Subcutaneous abdominal adipose tissue (tissue), 5 donors: Measurements from ENCODE around the gene ST3GAL5.

Experiments
- H3K27ac ChIP-seq: one replicate; pipeline ENCODE4 v1.7.0; 2013; ENCODE audit warnings: low read depth, mild to moderate bottlenecking, inconsistent platforms, low read length, moderate library complexity
- H3K27me3 ChIP-seq, 5 donors: one replicate each; pipeline ENCODE4 v1.7.0; 2013; ENCODE audit warnings: low read length in 5 of 5, inconsistent platforms in 1 of 5; ENCODE audit not compliant: control insufficient read depth in 5 of 5, insufficient read depth in 4 of 5
- H3K36me3 ChIP-seq, 5 donors: one replicate each; pipeline ENCODE4 v1.7.0; 2013; ENCODE audit warnings: low read length in 5 of 5; ENCODE audit not compliant: control insufficient read depth in 5 of 5, insufficient read depth in 5 of 5
- H3K4me1 ChIP-seq, 5 donors: one replicate each; pipeline ENCODE4 v1.7.0; 2013; ENCODE audit warnings: low read length in 5 of 5, mild to moderate bottlenecking in 3 of 5, moderate library complexity in 1 of 5; ENCODE audit not compliant: control insufficient read depth in 5 of 5, insufficient read depth in 5 of 5
- H3K4me3 ChIP-seq, 5 donors: one replicate each; pipeline ENCODE4 v1.7.0; 2013; ENCODE audit warnings: low read length in 5 of 5, low read depth in 1 of 5
- H3K9ac ChIP-seq, 5 donors: one replicate each; pipeline ENCODE4 v1.7.0; 2013; ENCODE audit warnings: low read length in 5 of 5, mild to moderate bottlenecking in 4 of 5, moderate library complexity in 3 of 5
- H3K9me3 ChIP-seq, 5 donors: one replicate each; pipeline ENCODE4 v1.7.0; 2013; ENCODE audit warnings: low read length in 5 of 5; ENCODE audit not compliant: control insufficient read depth in 5 of 5
- donor health status: healthy.
- donor health status: healthy.
- donor health status: healthy.
- donor health status: healthy.
- donor health status: healthy.

ST3GAL5 gene

GRCh38 chr2:85794491-85795121 is 94.2 kb downstream of the ST3GAL5 start:
- no peak overlapping the region for H3K4me3 ChIP-seq
- H3K36me3 ChIP-seq: peaks cover 0 to 12% (median 3%) of the 10 kb centered on the region in 5 donors
- no peaks in the 10 kb centered on the region for H3K27me3 ChIP-seq
- no peak overlapping the region for H3K9ac ChIP-seq
- peaks cover 17 to 80% (median 61%) of the 10 kb centered on the region in 5 donors for H3K4me1 ChIP-seq
- no peak overlapping the region for H3K27ac ChIP-seq
- no peaks in the 10 kb centered on the region for H3K9me3 ChIP-seq

GRCh38 chr2:85794038-85794441 is 94.8 kb downstream of the ST3GAL5 start:
- Histone ChIP-seq H3K9me3 (no peaks in the 10 kb centered on the region), H3K27me3 (no peaks in the 10 kb centered on the region), H3K36me3 (peaks cover 0 to 15% (median 5%) of the 10 kb centered on the region in 5 donors), H3K4me1 (peaks cover 17 to 84% (median 61%) of the 10 kb centered on the region in 5 donors), H3K9ac (no peak overlapping the region), H3K4me3 (no peak overlapping the region), H3K27ac (no peak overlapping the region)

- no peaks in the 10 kb centered on the region for H3K27me3 ChIP-seq
- H3K4me1 ChIP-seq: peaks cover 17 to 86% (median 61%) of the 10 kb centered on the region in 5 donors
- no peak overlapping the region for H3K9ac ChIP-seq
- peaks cover 0 to 20% (median 8%) of the 10 kb centered on the region in 5 donors for H3K36me3 ChIP-seq
- H3K4me3 ChIP-seq: no peak overlapping the region
- no peaks in the 10 kb centered on the region for H3K9me3 ChIP-seq
- peak overlapping the region; percentile 70 for H3K27ac ChIP-seq
Observed at GRCh38 chr2:85793584-85793983, 95.2 kb downstream of the ST3GAL5 start.

GRCh38 chr2:85792783-85793441 is 95.9 kb downstream of the ST3GAL5 start:
- Histone ChIP-seq H3K9ac (peak overlapping the region in 1 of 5 donors; percentile 44), H3K27ac (peak overlapping the region; percentile 70), H3K4me1 (peaks cover 17 to 91% (median 61%) of the 10 kb centered on the region in 5 donors), H3K36me3 (peaks cover 0 to 27% (median 14%) of the 10 kb centered on the region in 5 donors), H3K4me3 (no peak overlapping the region), H3K9me3 (no peaks in the 10 kb centered on the region), H3K27me3 (no peaks in the 10 kb centered on the region)

DNA sequence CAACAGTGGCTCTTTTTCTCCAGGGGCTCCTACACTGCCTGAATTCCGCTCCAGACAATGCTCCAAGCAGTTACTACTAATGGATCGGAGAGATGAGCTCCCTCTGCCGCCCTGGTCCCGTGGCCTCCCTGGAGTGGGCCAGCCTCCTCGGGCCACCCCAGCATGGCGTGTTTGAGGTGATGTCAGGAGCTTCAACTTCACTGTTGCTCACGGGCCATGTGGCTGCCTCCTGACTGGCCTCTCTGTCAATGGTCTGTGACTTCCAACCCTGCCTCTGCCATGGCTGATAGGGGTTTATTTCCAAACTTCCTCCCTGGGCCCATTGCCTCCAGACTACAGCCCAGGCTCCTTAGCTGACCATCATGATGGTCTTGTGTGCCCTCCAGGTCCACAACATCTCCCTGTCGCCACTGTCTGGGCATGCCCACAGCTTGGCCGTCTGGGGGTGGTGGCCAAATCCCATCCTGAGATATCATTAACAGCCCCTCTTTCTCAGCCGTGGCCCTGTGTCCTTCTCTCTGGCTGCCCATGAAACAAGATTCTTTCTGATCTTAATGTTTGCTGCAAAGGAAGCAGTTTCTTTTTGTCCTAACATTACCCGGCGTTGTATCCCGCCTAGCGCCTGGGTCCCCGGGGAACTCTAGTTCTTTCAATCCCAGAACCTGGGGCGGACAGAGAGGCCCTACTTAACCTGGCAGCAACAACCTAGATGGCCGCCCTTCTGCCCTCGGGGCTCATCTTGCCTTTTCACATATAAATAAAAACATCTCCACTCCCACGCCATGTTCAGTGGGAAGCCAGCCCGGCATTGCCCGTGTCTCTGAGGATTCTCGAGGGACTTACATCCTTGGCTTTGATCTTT is 96.9 kb downstream of the ST3GAL5 start:
- H3K4me1 ChIP-seq: peaks cover 17 to 89% (median 55%) of the 10 kb centered on the region in 5 donors
- no peaks in the 10 kb centered on the region for H3K27me3 ChIP-seq
- H3K9me3 ChIP-seq: no peaks in the 10 kb centered on the region
- peak overlapping the region in 3 of 5 donors; percentile 28 to 68 (median 44) for H3K9ac ChIP-seq
- peak overlapping the region; percentile 70 for H3K27ac ChIP-seq
- peaks cover 0 to 37% (median 22%) of the 10 kb centered on the region in 5 donors for H3K36me3 ChIP-seq
- no peak overlapping the region for H3K4me3 ChIP-seq

DNA sequence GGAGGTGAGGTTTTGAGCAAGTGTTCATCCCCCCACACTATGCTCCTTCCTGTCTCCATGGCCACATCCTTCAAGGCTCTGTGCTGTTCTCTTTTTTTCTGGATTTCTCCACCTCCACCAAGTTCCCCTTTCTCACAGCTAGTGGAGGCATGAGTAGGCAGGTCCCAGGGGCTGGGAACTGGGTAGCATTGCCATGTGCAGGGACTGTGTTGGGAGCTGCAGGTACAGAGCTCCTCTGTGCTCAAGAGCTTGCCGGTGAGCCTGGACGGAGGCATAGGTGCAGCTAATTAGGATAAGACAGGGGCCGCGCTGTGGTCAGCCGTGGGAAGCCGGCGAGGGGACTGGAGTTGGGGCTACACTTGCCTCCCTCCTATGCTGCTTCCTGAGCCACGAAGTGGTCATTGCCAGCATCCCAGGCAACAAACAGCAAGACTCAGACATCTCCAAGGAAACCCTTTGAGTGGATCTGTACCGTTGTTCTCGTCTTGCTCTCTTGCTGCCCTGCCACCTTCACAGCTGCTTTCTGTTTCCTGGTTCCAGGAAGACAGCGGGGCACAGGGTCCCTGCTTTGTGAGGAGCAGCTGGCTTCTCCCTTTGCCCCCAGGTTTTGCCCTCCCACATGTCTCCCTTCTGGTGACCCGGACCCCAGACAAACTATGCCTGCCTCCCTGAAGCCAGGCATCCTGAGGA is 98.1 kb downstream of the ST3GAL5 start:
- peaks cover 17 to 87% (median 48%) of the 10 kb centered on the region in 5 donors for H3K4me1 ChIP-seq
- no peaks in the 10 kb centered on the region for H3K27me3 ChIP-seq
- no peak overlapping the region for H3K9ac ChIP-seq
- peaks cover 0 to 47% (median 27%) of the 10 kb centered on the region in 5 donors for H3K36me3 ChIP-seq
- no peak overlapping the region for H3K4me3 ChIP-seq
- no peak overlapping the region for H3K27ac ChIP-seq
- no peaks in the 10 kb centered on the region for H3K9me3 ChIP-seq

DNA sequence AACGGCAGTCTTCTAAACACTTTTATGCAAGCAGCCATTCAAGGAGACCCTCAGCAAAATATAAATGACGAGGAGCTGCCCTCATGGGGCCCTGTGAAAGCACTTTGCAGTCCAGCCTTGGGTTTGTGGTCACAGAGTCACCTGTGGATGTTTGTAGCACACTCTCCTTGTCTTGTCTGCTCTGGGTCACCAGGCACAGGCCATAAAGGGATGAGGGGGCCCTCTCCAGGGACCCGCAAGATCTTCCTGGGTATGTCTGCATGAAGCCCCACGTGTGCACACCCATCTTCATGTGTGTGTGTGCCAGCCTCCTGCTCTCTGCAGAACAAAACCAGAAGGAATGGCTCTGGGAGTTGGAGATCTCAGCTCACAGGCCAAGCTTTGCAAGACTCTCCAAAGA is 98.8 kb downstream of the ST3GAL5 start:
- no peaks in the 10 kb centered on the region for H3K27me3 ChIP-seq
- no peak overlapping the region for H3K4me3 ChIP-seq
- H3K9me3 ChIP-seq: no peaks in the 10 kb centered on the region
- peaks cover 0 to 50% (median 27%) of the 10 kb centered on the region in 5 donors for H3K36me3 ChIP-seq
- no peak overlapping the region for H3K27ac ChIP-seq
- H3K4me1 ChIP-seq: peaks cover 15 to 87% (median 48%) of the 10 kb centered on the region in 5 donors
- no peak overlapping the region for H3K9ac ChIP-seq

DNA sequence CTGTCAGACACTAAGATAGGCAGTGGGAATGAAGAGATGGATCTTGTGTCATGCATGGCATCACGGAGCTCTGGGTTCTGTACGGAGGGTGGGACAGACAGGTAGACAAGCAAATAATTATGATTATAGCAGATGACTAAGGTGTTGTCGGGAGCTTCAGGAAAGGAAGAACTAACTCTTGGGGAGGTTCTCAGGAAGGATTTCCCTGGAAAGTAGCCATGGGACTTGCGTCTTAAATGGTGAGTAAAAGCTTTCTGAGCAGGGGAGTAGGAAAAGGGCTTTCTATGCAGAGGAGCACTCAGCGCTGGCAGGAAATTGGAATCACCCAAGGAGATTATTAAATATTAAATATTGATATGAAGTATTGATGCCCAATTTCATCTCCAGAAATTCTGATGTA is 99.5 kb downstream of the ST3GAL5 start:
- Histone ChIP-seq H3K9me3 (no peaks in the 10 kb centered on the region), H3K9ac (no peak overlapping the region), H3K27me3 (no peaks in the 10 kb centered on the region), H3K36me3 (peaks cover 0 to 51% (median 27%) of the 10 kb centered on the region in 5 donors), H3K27ac (no peak overlapping the region), H3K4me3 (no peak overlapping the region), H3K4me1 (peaks cover 15 to 86% (median 47%) of the 10 kb centered on the region in 5 donors)

- no peak overlapping the region for H3K4me3 ChIP-seq
- H3K27me3 ChIP-seq: no peaks in the 10 kb centered on the region
- H3K27ac ChIP-seq: no peak overlapping the region
- no peak overlapping the region for H3K9ac ChIP-seq
- H3K9me3 ChIP-seq: no peaks in the 10 kb centered on the region
- peaks cover 15 to 82% (median 41%) of the 10 kb centered on the region in 5 donors for H3K4me1 ChIP-seq
- H3K36me3 ChIP-seq: peaks cover 0 to 55% (median 27%) of the 10 kb centered on the region in 5 donors
Observed at GRCh38 chr2:85788603-85789002, 100.2 kb downstream of the ST3GAL5 start.
